RPMI8226 (cell line): ENCODE results near the gene PARD6B.
A peak's percentile ranks its signal among the peaks of the same experiment; 100 is the strongest.
"Not testable (repeated sequence)": the region's sequence is repeated elsewhere in the genome, so short reads cannot be mapped to it uniquely, and the experiment has no call there.

Source experiments
- DNase-seq: peaks from one replicate; pipeline ENCODE4 v3.0.0-alpha.2; 2015

PARD6B gene

GRCh38 chr20:50731055-50731929, at the start of gene PARD6B:
Gene PARD6B, plus strand, starts transcription at chr20:50731580. Its CDS starts 207 bp downstream, at chr20:50731787.
- peak; percentile 99 for DNase-seq

GRCh38 chr20:50682065-50682464, 49.3 kb upstream of the PARD6B start:
- no peak for DNase-seq

GRCh38 chr20:50682947-50683530, 48.3 kb upstream of the PARD6B start:
- DNase-seq: no peak

- no peak for DNase-seq
These were observed 47.8 kb upstream of the PARD6B start for GRCh38 chr20:50683570-50683969.

- no peak for DNase-seq
These were observed 44.6 kb upstream of the PARD6B start for GRCh38 chr20:50686821-50687220.

GRCh38 chr20:50688256-50688975, 43.0 kb upstream of the PARD6B start:
- no peak for DNase-seq

GRCh38 chr20:50689864-50690649, 41.3 kb upstream of the PARD6B start:
- DNase-seq: no peak

GRCh38 chr20:50690650-50691572, 40.5 kb upstream of the PARD6B start, which contains the start of gene RIPOR3:
Gene RIPOR3, minus strand, starts transcription at chr20:50691542. Its CDS starts 414 bp downstream, at chr20:50691128.
- no peak for DNase-seq

GRCh38 chr20:50691573-50692551, 39.5 kb upstream of the PARD6B start:
- DNase-seq: no peak

- no peak for DNase-seq
These were observed 38.8 kb upstream of the PARD6B start for GRCh38 chr20:50692552-50692933.

- DNase-seq: no peak
These were observed 38.4 kb upstream of the PARD6B start for GRCh38 chr20:50693001-50693400.

GRCh38 chr20:50694379-50695134, 36.8 kb upstream of the PARD6B start:
- no peak for DNase-seq

GRCh38 chr20:50695135-50695872, 36.1 kb upstream of the PARD6B start:
- DNase-seq: no peak

- DNase-seq: not testable (repeated sequence)
These were observed 33.1 kb upstream of the PARD6B start for GRCh38 chr20:50698255-50698654.

GRCh38 chr20:50699688-50700087, 31.7 kb upstream of the PARD6B start:
- DNase-seq: no peak

- DNase-seq: no peak
These were observed 30.1 kb upstream of the PARD6B start for GRCh38 chr20:50701041-50701963.

GRCh38 chr20:50703651-50704438, 27.5 kb upstream of the PARD6B start:
- DNase-seq: not testable (repeated sequence)
